KOPT-K1 (cell line): ENCODE data around the gene ELMO2.

Experiments
- H3K27ac ChIP-seq: fragments of 200-600 bp; sonication (generic); 2 replicates; pipeline ENCODE4 v1.5.1; 2016; ENCODE audit warnings: antibody characterized with exemption, mild to moderate bottlenecking, low read depth, low read length; ENCODE audit not compliant: poor library complexity, severe bottlenecking
- H3K36me3 ChIP-seq: fragments of 200-600 bp; sonication (generic); 2 replicates; pipeline ENCODE4 v1.5.1; 2017; ENCODE audit warnings: antibody characterized with exemption, mild to moderate bottlenecking, low read length, moderate library complexity; ENCODE audit not compliant: insufficient read depth
- H3K9me3 ChIP-seq: fragments of 200-600 bp; sonication (generic); 2 replicates; pipeline ENCODE4 v1.5.1; 2017; ENCODE audit warnings: antibody characterized with exemption, low read length, mild to moderate bottlenecking; ENCODE audit not compliant: insufficient read depth, poor library complexity, severe bottlenecking

ELMO2 gene

GRCh38 chr20:46416839-46417238, 10.4 kb upstream of the ELMO2 start:
- no peaks in the 10 kb centered on the region for H3K36me3 ChIP-seq
- no peaks in the 10 kb centered on the region for H3K9me3 ChIP-seq
- H3K27ac ChIP-seq: no peak overlapping the region

GRCh38 chr20:46416421-46416820, 10.0 kb upstream of the ELMO2 start:
- H3K27ac ChIP-seq: no peak overlapping the region
- H3K36me3 ChIP-seq: no peaks in the 10 kb centered on the region
- H3K9me3 ChIP-seq: no peaks in the 10 kb centered on the region

- Histone ChIP-seq H3K9me3 (no peaks in the 10 kb centered on the region), H3K36me3 (no peaks in the 10 kb centered on the region), H3K27ac (no peak overlapping the region)
Observed at GRCh38 chr20:46415773-46416172, 9.4 kb upstream of the ELMO2 start.

GRCh38 chr20:46414608-46415007, 8.2 kb upstream of the ELMO2 start:
- H3K36me3 ChIP-seq: no peaks in the 10 kb centered on the region
- H3K9me3 ChIP-seq: no peaks in the 10 kb centered on the region

GRCh38 chr20:46411637-46412036, 5.2 kb upstream of the ELMO2 start:
- Histone ChIP-seq H3K9me3 (no peaks in the 10 kb centered on the region), H3K36me3 (no peaks in the 10 kb centered on the region), H3K27ac (no peak overlapping the region)

More at GRCh38 chr20:46414608-46415007, 8.2 kb upstream of the ELMO2 start:
- no peak overlapping the region for H3K27ac ChIP-seq

- Histone ChIP-seq H3K9me3 (no peaks in the 10 kb centered on the region), H3K36me3 (no peaks in the 10 kb centered on the region), H3K27ac (no peak overlapping the region)
Observed at GRCh38 chr20:46408281-46408731, 1.9 kb upstream of the ELMO2 start.

GRCh38 chr20:46407671-46407996, 1.2 kb upstream of the ELMO2 start:
- Histone ChIP-seq H3K9me3 (no peaks in the 10 kb centered on the region), H3K36me3 (no peaks in the 10 kb centered on the region), H3K27ac (no peak overlapping the region)

- H3K27ac ChIP-seq: peak overlapping the region; percentile 21
- no peaks in the 10 kb centered on the region for H3K9me3 ChIP-seq
- no peaks in the 10 kb centered on the region for H3K36me3 ChIP-seq
Observed at GRCh38 chr20:46406986-46407670, 713 bp upstream of the ELMO2 start.

GRCh38 chr20:46402331-46402811, 4.0 kb downstream of the ELMO2 start:
- no peaks in the 10 kb centered on the region for H3K9me3 ChIP-seq
- H3K27ac ChIP-seq: peak overlapping the region; percentile 39
- peaks cover 18% of the 10 kb centered on the region for H3K36me3 ChIP-seq

GRCh38 chr20:46401478-46401860, 4.9 kb downstream of the ELMO2 start:
- peak overlapping the region; percentile 39 for H3K27ac ChIP-seq
- no peaks in the 10 kb centered on the region for H3K9me3 ChIP-seq
- H3K36me3 ChIP-seq: peaks cover 27% of the 10 kb centered on the region

- Histone ChIP-seq H3K27ac (peak overlapping the region; percentile 39), H3K36me3 (peaks cover 32% of the 10 kb centered on the region), H3K9me3 (no peaks in the 10 kb centered on the region)
Observed at GRCh38 chr20:46400828-46401477, 5.5 kb downstream of the ELMO2 start.

- H3K27ac ChIP-seq: peak overlapping the region; percentile 39
- H3K36me3 ChIP-seq: peaks cover 39% of the 10 kb centered on the region
Observed at GRCh38 chr20:46400253-46400652, 6.2 kb downstream of the ELMO2 start.

GRCh38 chr20:46399401-46399800, 7.0 kb downstream of the ELMO2 start:
- Histone ChIP-seq H3K36me3 (peaks cover 46% of the 10 kb centered on the region), H3K27ac (no peak overlapping the region), H3K9me3 (no peaks in the 10 kb centered on the region)

More at GRCh38 chr20:46400253-46400652, 6.2 kb downstream of the ELMO2 start:
- H3K9me3 ChIP-seq: no peaks in the 10 kb centered on the region

- H3K27ac ChIP-seq: no peak overlapping the region
- peaks cover 50% of the 10 kb centered on the region for H3K36me3 ChIP-seq
Observed at GRCh38 chr20:46398963-46399362, 7.5 kb downstream of the ELMO2 start.

GRCh38 chr20:46396052-46396740, 10.2 kb downstream of the ELMO2 start:
- no peak overlapping the region for H3K27ac ChIP-seq
- H3K36me3 ChIP-seq: peaks cover 78% of the 10 kb centered on the region
- no peaks in the 10 kb centered on the region for H3K9me3 ChIP-seq

More at GRCh38 chr20:46398963-46399362, 7.5 kb downstream of the ELMO2 start:
- H3K9me3 ChIP-seq: no peaks in the 10 kb centered on the region
